ENCODE results near the gene EXOSC6.
"Not testable (repeated sequence)": the region's sequence is repeated elsewhere in the genome, so short reads cannot be mapped to it uniquely, and the experiment has no call there.

EXOSC6 gene

DNA sequence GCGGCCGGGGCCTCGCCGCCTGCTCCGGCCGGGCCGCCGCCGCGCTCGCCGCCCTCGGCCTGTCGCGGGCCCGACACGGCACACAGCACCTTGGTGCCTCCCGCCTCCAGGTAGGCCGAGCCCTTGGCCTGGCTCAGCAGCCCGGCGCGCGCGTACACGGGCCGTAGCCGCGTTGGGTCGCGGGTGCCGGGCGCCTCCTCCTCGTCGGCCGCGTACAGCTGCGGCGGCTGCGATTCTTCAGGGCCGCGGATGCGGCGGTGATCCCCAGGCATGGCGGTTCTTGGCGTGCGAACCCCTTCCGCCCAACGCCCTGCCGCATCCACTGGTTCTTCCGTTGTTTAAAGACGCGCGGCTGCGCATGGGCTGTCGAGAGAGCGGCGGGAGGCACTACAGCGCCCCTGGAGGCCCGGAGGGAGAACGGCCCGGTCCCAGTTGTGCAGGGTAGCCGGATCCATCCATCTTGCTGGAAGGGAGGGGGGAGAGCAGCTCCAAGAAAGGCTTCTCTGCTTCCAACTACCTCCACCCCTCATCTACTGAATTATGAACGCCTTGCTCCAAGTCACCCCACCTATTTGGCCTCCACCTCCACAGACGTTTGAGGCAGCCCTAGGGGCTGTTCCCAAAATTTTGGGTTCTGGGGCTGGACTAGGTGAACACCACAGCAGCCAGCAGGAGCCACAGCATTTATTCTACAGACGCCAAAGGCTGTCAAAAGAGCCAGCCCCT, at the start of gene EXOSC6:
EXOSC6 (minus strand) TSS at position 312 of the 726 bp plus-strand sequence; CDS start at position 272, 40 bp downstream.
- DNase-seq = peak; percentile 89

DNA sequence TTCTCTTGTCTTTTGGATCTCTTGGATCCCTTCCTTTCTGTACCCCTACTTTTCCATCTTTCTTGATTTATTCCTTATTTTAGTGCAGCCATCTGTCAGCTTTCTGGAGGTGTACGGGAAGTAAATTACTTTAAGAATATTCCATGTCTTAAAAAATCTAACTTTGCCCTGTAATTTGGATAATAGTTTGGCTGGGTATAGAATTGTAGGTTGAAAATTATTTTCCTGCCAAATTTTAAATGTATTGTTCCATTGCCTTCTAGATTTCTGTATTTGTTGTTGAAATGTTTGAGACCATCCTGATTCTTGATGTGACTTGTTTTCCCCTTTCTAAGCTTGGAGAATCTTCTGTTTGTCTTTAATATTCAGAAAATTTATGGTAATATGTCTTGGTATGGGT, 49.4 kb upstream of the EXOSC6 start:
- DNase-seq = no peak

GRCh38 chr16:70298988-70299938, 47.5 kb upstream of the EXOSC6 start, which contains the start of gene DDX19B:
DDX19B (plus strand) TSS chr16:70299186; CDS start chr16:70299298, 112 bp downstream.
- peak; percentile 43 for DNase-seq

DNA sequence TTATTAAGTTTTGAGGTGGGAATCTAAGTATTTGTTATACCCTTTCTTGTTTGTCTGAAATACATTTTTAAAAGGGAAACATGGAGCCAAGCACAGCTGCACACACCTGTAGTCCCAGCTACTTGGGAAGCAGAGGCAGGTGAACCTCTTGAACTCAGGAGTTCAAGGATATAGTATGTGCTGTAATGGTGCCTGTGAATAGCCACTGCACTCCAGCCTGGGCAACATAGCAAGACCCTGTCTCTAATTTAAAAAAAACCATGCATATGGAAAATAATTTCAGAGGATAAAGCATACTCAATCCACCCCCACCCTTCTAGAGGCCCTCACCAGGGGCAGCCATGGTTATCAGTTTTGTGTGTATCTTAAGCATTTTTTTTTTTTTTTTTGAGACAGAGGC, 43.9 kb upstream of the EXOSC6 start:
- no peak for DNase-seq

- DNase-seq = no peak
Measured at GRCh38 chr16:70294385-70295025, 42.8 kb upstream of the EXOSC6 start.

DNA sequence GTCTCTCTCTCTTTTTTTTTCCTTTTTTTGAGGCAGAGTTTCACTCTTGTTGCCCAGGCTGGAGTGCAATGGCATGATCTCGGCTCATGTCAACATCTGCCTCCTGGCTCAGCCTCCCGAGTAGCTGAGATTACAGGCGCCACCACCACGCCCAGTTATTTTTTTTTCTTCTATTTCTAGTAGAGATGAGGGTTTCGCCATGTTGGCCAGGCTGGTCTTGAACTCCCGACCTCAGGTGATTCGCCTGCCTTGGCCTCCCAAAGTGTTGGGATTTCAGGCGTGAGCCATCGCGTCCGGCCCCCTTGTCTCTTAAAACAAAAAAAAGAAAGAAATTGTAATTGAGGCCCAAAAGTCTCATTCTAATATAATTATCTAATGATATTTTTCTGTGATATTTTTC, 40.4 kb upstream of the EXOSC6 start:
- DNase-seq = not testable (repeated sequence)

GRCh38 chr16:70290949-70291519, 39.3 kb upstream of the EXOSC6 start:
- DNase-seq = no peak

GRCh38 chr16:70289229-70290094, 37.7 kb upstream of the EXOSC6 start, which contains the start of gene AARS1:
AARS1 (minus strand) TSS chr16:70289506; CDS start chr16:70282763, 6,743 bp downstream.
- DNase-seq = peak; percentile 91

DNA sequence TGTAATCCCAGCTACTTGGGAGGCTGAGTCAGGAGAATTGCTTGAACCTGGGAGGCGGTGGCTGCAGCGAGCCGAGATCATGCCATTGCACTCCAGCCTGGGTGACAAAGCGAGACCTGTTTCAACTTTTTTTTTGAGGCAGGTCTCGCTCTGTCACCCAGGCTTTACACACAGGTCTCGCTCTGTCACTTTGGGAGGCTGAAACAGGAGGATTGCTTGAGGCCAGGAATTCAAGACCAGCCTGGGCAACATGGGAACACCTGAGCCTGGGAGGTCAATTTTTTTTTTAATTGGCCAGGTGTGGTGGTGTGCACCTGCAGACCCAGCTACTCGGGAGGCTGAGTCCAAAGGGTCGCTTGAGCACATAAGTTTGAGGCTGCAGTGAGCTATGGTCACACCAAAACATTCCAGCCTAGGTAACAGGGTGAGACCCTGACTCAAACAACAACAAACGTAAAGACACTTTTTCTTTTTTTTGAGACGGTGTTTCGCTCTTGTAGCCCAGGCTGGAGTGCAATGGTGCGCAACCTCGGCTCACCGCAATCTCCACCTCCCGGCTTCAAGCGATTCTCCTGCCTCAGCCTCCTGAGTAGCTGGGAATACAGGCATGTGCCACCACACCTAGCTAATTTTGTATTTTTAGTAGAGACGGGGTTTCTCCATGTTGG, 35.7 kb upstream of the EXOSC6 start:
- DNase-seq = not testable (repeated sequence)

DNA sequence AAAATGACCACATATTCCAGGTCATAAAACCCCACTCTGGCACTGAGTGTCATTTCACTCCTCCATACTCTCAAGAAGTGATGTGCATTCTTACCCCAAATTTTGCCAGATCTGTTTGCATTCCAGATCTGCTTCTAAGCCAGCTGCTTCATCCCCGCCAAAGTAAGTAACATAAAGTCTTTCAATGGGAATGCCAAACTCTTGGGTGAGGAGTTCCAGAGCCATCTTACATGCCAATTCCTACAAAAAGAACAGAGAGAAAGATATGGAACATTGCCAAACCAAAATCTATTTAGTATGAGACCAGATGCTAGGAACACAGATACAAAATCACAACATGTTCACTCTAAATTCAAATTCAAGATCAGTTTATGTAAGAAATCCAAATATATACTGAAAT, 24.7 kb upstream of the EXOSC6 start:
- DNase-seq = no peak

- no peak for DNase-seq
Measured at GRCh38 chr16:70271696-70272095, 20.0 kb upstream of the EXOSC6 start.

DNA sequence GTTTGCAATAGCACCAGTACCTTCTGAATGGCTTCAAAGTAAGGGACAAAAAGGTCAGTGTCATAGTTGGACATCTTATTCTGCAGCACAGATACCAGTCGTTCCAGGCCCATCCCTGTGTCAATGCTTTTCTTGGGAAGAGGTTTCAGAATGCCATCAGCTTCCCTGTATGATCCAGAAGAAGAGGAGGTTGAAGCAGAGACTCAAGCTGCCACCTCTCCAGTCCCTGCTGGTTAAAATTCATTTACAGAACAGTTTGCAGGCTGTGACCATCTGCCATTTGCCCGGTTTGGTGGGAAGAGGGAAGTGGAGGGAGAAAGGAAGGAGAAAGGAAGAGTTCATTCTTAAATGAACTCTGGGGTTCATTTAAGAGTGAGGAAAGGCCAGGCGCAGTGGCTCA, 18.4 kb upstream of the EXOSC6 start:
- DNase-seq = no peak

DNA sequence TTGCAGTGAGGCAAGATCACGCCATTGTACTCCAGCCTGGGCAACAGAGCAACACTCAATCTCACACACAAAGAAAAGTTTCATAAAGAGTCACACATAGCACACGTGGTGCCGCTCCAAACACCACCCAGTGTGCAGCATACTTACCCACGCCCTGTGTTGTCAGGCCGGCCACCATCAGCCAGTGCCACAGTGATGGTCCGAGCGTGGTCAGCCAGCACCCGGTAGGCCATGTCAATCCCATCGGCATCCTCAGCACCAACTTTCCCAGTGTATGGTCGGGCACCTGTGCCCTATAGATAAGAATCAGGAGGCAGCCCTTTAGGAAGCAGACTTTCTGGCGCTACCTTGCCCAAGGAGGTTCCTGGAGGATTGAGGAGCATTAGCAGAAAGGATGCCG, 17.7 kb upstream of the EXOSC6 start:
- DNase-seq = no peak

DNA sequence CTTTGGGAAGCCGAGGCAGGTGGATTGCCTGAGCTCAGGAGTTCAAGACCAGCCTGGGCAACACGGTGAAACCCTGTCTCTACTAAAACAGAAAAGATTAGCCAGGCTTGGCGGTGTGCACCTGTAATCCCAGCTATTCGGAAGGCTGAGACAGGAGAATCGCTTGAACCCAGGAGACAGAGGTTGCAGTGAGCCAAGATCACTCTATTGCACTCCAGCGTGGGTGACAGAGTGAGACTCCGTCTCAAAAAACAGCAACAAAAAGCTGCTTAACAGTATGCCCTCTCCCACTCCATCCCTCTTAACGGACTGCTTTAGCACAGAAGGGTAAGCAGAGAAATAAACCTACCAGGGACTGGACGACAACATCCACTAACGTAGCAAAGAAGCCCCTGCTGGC, 16.2 kb upstream of the EXOSC6 start:
- DNase-seq = not testable (repeated sequence)

DNA sequence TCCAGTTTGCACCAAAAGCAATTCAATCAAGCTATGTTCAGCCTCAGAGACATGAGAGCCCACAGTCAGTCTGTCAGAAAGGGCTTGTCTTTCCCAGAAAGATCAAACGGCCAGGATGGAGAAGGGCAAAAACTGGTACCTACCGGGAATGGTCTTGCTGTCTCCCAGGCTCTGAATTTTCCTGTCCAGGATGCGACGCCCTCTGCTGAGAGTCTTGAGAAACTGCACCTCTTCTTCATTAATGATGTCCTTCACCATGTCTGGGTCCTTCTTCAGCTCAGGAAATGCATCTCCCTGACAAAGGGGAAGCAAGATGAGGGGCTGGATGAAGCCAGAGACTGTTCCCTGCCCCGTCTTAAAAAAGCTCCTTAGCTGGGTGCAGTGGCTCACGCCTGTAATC, 15.8 kb upstream of the EXOSC6 start:
- DNase-seq = no peak

- not testable (repeated sequence) for DNase-seq
Measured at GRCh38 chr16:70259903-70260302, 8.2 kb upstream of the EXOSC6 start.

DNA sequence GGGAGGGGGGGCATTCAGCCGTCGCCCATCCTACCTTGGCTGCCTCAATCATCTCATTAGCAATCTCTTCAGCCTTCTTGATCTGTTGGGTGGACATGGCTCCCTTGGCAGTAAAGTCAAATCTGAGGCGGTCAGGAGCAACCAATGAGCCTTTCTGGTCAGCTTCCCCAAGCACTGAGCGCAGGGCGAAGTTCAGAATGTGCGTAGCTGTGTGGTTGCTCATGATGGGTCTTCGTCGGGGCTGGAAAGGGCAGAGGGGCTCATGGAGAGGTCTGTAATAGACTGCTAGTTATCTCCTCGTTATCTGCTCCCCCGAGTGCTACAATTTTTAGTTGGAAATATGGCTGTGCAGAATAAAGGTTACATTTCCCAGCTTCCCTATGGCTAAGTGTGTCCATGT, 7.2 kb upstream of the EXOSC6 start:
- DNase-seq = no peak

GRCh38 chr16:70258065-70258464, 6.3 kb upstream of the EXOSC6 start:
- DNase-seq = no peak

GRCh38 chr16:70257391-70257790, 5.7 kb upstream of the EXOSC6 start:
- DNase-seq = no peak

GRCh38 chr16:70255574-70255973, 3.8 kb upstream of the EXOSC6 start:
- no peak for DNase-seq

DNA sequence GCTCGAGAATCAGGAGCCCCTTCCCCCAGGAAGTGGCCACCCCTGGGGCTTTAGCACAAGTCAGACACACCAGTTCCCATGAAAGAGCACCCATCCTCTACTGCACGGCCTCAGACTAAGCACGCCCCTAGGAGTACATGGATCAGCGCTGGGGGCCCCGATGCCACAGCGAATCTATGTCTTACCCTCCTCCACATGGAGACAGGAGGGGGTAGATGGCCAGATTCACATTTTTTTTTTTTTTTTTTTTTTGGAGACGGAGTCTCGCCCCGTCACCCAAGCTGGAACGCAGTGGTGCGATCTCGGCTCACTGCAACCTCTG, 3.2 kb upstream of the EXOSC6 start:
- DNase-seq = no peak
